HepG2 (cell line): ENCODE results near the gene DCLK1. TPM values are rescaled to one million over a fixed set of nuclear protein-coding genes. Genes with fewer than 3 reads are reported as not detected.

Source experiments
- ATAC-seq: fragments of 200-7000 bp; cut with Tn5 transposase; 3 replicates; pipeline ENCODE4 v1.9.1; 2020; ENCODE audit warnings: mild to moderate bottlenecking, moderate library complexity
- BruUV-seq: library from RNA; stranded (reverse); fragments of 400-500 nt; replicated peaks from 2 replicates; lab custom pipeline; 2021; lab: Mats Ljungman, UMichigan
- CTCF ChIA-PET: fragments of 300-600 bp; formaldehyde crosslinking; extraction: SDS; loops from one replicate; lab custom pipeline; 2021; ENCODE audit warnings: low total read pairs, inconsistent platforms, low intra/inter-chr PET ratio; lab: Yijun Ruan, JAX
- POLR2A ChIA-PET: fragments of 350-600 bp; sonication (Branson Sonifier 250); formaldehyde crosslinking; loops from one replicate; lab custom pipeline; 2020; ENCODE audit warnings: antibody characterized with exemption, inconsistent platforms; lab: Yijun Ruan, JAX
- DNase-seq: peaks from one replicate; pipeline ENCODE4 v3.0.0-alpha.2; 2015; ENCODE audit warnings: low spot score
- FAIRE-seq: peaks from 3 replicates; lab custom pipeline; 2011; peaks lifted over from hg19 to GRCh38; lab: Jason Lieb, UNC
- H2AFZ ChIP-seq: one replicate; pipeline ENCODE4 v1.6.1; 2011; ENCODE audit warnings: low read length, inconsistent platforms
- H3K27ac ChIP-seq: fragments of 300-600 bp; 3 replicates; pipeline ENCODE4 v1.8.0; 2011; ENCODE audit warnings: mixed run types, mild to moderate bottlenecking, mixed read lengths, low read length, inconsistent platforms; ENCODE audit not compliant: insufficient read depth; ENCODE audit errors: extremely low read length
- H3K27me3 ChIP-seq, 2 experiments: fragments of 200-600 bp in 1 of 2; 2 replicates in 1 of 2; 3 replicates in 1 of 2; pipeline versions ENCODE4 v1.6.0 to v1.8.0; 2011; ENCODE audit warnings: low read length in 2 of 2, mild to moderate bottlenecking in 2 of 2, moderate library complexity in 2 of 2, inconsistent platforms in 1 of 2; ENCODE audit not compliant: insufficient read depth in 2 of 2, control insufficient read depth in 1 of 2
- H3K36me3 ChIP-seq, 2 experiments: fragments of 200-600 bp in 1 of 2; replicated peaks in 1 of 2; 2 replicates in 1 of 2; 3 replicates in 1 of 2; pipeline versions ENCODE4 v1.5.1 to v1.8.0; 2011; ENCODE audit warnings: low read length in 2 of 2, inconsistent platforms in 1 of 2; ENCODE audit not compliant: insufficient read depth in 2 of 2, control insufficient read depth in 1 of 2
- H3K4me1 ChIP-seq: 2 replicates; pipeline ENCODE4 v1.5.1; 2012; ENCODE audit warnings: low read length, inconsistent platforms; ENCODE audit not compliant: insufficient read depth
- H3K4me2 ChIP-seq: 2 replicates; pipeline ENCODE4 v1.6.0; 2011; ENCODE audit warnings: low read depth, low read length, inconsistent platforms
- H3K4me3 ChIP-seq, 3 experiments: fragments of 200-600 bp in 1 of 3; sonication (generic), shearing (Covaris generic) in 1 of 3; replicated peaks in 1 of 3; 2 replicates each; pipeline ENCODE4 v1.5.1; 2011 to 2016; ENCODE audit warnings: low read length in 3 of 3, inconsistent platforms in 2 of 3, low read depth in 2 of 3, mild to moderate bottlenecking in 2 of 3, control low read depth in 1 of 3, mixed read lengths in 1 of 3; ENCODE audit not compliant: insufficient read depth in 1 of 3
- H3K79me2 ChIP-seq: one replicate; pipeline ENCODE4 v1.6.1; 2011; ENCODE audit warnings: low read length, inconsistent platforms; ENCODE audit not compliant: insufficient read depth
- H3K9ac ChIP-seq: 2 replicates; pipeline ENCODE4 v1.6.0; 2011; ENCODE audit warnings: mild to moderate bottlenecking, low read depth, low read length, inconsistent platforms; ENCODE audit not compliant: insufficient read depth
- H3K9me3 ChIP-seq: 2 replicates; pipeline ENCODE4 v1.5.1; 2012; ENCODE audit warnings: mild to moderate bottlenecking, low read length
- H4K20me1 ChIP-seq: 2 replicates; pipeline ENCODE4 v1.6.0; 2011; ENCODE audit warnings: inconsistent platforms, mild to moderate bottlenecking, low read length, moderate library complexity; ENCODE audit not compliant: insufficient read depth
- HCFC1 ChIP-seq: fragments of 150-350 bp; IDR thresholded peaks from 2 replicates; pipeline ENCODE4 v1.6.1; 2014; ENCODE audit warnings: low read depth, low read length
- HHEX ChIP-seq: IDR thresholded peaks from 2 replicates; pipeline ENCODE4 v1.6.1; 2016; ENCODE audit warnings: control low read depth
- KLF6 ChIP-seq: IDR thresholded peaks from 2 replicates; pipeline ENCODE4 v1.8.0; 2016; ENCODE audit warnings: missing biosample characterization, missing genetic modification reagents
- NFKB2 ChIP-seq: sonication (generic); formaldehyde crosslinking; IDR thresholded peaks from 2 replicates; pipeline ENCODE4 v1.4.0; 2020; ENCODE audit warnings: missing genetic modification reagents, borderline replicate concordance
- PCBP1 ChIP-seq: fragments of 200-400 bp; formaldehyde crosslinking; IDR thresholded peaks from 2 replicates; pipeline ENCODE4 v1.6.1; 2017; ENCODE audit warnings: mild to moderate bottlenecking, low read depth, low read length, borderline replicate concordance
- SP5 ChIP-seq: IDR thresholded peaks from 2 replicates; pipeline ENCODE4 v1.6.1; 2016; ENCODE audit warnings: low read depth, borderline replicate concordance
- SRSF1 ChIP-seq: fragments of 200-400 bp; formaldehyde crosslinking; optimal IDR thresholded peaks from 2 replicates; pipeline ENCODE3; 2017; ENCODE audit warnings: mild to moderate bottlenecking, low read depth, low read length, moderate library complexity
- SRY ChIP-seq: sonication (generic); formaldehyde crosslinking; IDR thresholded peaks from 2 replicates; pipeline ENCODE4 v1.8.0; 2022; ENCODE audit warnings: mild to moderate bottlenecking, missing genetic modification reagents
- ZNF484 ChIP-seq: sonication (generic); formaldehyde crosslinking; IDR thresholded peaks from 2 replicates; pipeline ENCODE4 v1.5.1; 2020; ENCODE audit warnings: mild to moderate bottlenecking, low read depth, missing genetic modification reagents, borderline replicate concordance
- ZNF891 ChIP-seq: sonication (generic); formaldehyde crosslinking; IDR thresholded peaks from 2 replicates; pipeline ENCODE4 v1.5.0; 2020; ENCODE audit warnings: mild to moderate bottlenecking, missing genetic modification reagents
- WGBS: methylation state at CpG from one replicate; pipeline ENCODE4 v1.1.6; 2017; ENCODE audit warnings: low lambda C conversion rate; 5-methylcytosine and 5-hydroxymethylcytosine counted together
- in situ Hi-C: cut with HindIII; loops from 2 replicates; pipeline ENCODE4 v1.10.0; 2017; ENCODE audit warnings: low pct_unique_long_range_greater_than_20kb; ENCODE audit not compliant: extremely low pct_ligation_motif_present
- intact Hi-C: fragments of 100-400 bp; cut with micrococcal nuclease; formaldehyde crosslinking; loops from one replicate; pipeline ENCODE4 v1.10.0; 2022; ENCODE audit not compliant: unreplicated experiment
- polyA plus RNA-seq, 8 experiments: library from polyadenylated mRNA; depleted of rRNA in 3 of 8; stranded (reverse) in 7 of 8; unstranded in 1 of 8; fragments of >200 nt; fragmentation: Illumina TruSeq in 4 of 8; extraction: Trizol in 4 of 8; gene quantifications; 2 replicates each; pipeline versions ENCODE4 v1.2.1 to v1.2.3, GENCODE V29; 2011 to 2016; ENCODE audit warnings: low read depth in 4 of 8, missing spikeins in 1 of 8, mixed read lengths in 1 of 8; ENCODE audit not compliant: insufficient read depth in 1 of 8
- total RNA-seq, 5 experiments: library from RNA; depleted of rRNA; stranded (reverse); fragments of >200 nt; fragmentation: Illumina TruSeq; extraction: Trizol; gene quantifications; 2 replicates each; pipeline ENCODE4 v1.2.3, GENCODE V29; 2016; ENCODE audit warnings: low read depth in 1 of 5
- TF ChIP-seq, protein P1 (sequence below): sonication (generic); formaldehyde crosslinking; IDR thresholded peaks from 2 replicates; pipeline ENCODE4 v1.5.0; 2020; ENCODE audit warnings: missing genetic modification reagents
- TF ChIP-seq, protein P2 (sequence below): sonication (generic); formaldehyde crosslinking; conservative IDR thresholded peaks from 2 replicates; pipeline ENCODE4 v1.8.0; 2022; ENCODE audit warnings: mild to moderate bottlenecking, moderate library complexity, missing genetic modification reagents
- TF ChIP-seq, protein P3 (sequence below): IDR thresholded peaks from 2 replicates; pipeline ENCODE4 v1.6.1; 2018; ENCODE audit warnings: missing genetic modification reagents, mild to moderate bottlenecking, missing compliant biosample characterization
- TF ChIP-seq, protein P4 (sequence below): IDR thresholded peaks from 2 replicates; pipeline ENCODE4 v1.6.1; 2016

The DCLK1 gene
- total and polyA plus RNA-seq, 2 of the 13 experiments (the other 11 are each of a cell fraction or from before 2014, with no cell fraction given) = not detected

DNA sequence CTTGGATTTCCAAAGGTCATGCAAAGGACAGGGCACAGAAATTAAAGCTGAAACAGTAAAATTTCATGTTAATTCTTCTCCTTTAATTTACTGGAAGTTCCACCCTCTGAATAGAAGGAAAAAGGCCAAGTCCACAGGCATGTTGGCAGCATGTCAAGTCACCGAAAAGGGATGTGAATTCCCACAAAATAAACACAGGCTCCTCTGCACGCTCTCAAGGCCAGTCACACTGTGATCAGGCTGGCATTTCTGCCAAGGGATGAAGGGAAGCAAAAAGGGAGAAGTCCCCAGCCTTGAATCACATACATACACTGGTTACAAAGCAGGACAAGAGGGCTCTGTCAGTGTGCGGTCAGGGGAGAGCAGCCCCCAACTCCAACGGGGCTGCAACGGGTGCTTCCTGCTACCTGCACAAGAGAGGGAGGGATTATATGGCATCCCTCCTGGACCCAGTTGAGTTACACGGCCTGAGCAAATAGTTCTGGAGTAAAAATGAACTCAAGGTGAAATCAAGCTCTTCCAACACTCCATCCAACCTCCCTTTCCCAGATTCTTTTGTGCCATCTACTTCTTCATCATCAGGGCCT is 6.9 kb downstream of the DCLK1 start:
- Histone ChIP-seq H3K36me3 (no peaks in the 10 kb centered on the region), H3K9ac (no peak overlapping the region), H3K4me1 (no peaks in the 10 kb centered on the region), H3K27me3 (peaks cover 0 to 6% of the 10 kb centered on the region in 2 experiments; a peak in 2 of 5 replicates), H3K9me3 (no peaks in the 10 kb centered on the region), H3K4me2 (no peak overlapping the region), H3K4me3 (no peak overlapping the region), H4K20me1 (no peaks in the 10 kb centered on the region), H3K27ac (no peak overlapping the region), H2AFZ (no peak overlapping the region), H3K79me2 (no peaks in the 10 kb centered on the region)
- intact Hi-C loops (no loop called here), in situ Hi-C loops (no loop called here)
- no peak for DNase-seq
- BruUV-seq = no TSS peak
- ATAC-seq = no peak
- POLR2A ChIA-PET = no interaction called here
- CTCF ChIA-PET = no interaction called here
- no peak for TF ChIP-seq HHEX
- no peak for TF ChIP-seq NFKB2 (CRISPR knock-in tag)
- TF ChIP-seq SRSF1 = no peak
- no peak for TF ChIP-seq KLF6 (CRISPR knock-in tag)
- TF ChIP-seq, protein P1, sequence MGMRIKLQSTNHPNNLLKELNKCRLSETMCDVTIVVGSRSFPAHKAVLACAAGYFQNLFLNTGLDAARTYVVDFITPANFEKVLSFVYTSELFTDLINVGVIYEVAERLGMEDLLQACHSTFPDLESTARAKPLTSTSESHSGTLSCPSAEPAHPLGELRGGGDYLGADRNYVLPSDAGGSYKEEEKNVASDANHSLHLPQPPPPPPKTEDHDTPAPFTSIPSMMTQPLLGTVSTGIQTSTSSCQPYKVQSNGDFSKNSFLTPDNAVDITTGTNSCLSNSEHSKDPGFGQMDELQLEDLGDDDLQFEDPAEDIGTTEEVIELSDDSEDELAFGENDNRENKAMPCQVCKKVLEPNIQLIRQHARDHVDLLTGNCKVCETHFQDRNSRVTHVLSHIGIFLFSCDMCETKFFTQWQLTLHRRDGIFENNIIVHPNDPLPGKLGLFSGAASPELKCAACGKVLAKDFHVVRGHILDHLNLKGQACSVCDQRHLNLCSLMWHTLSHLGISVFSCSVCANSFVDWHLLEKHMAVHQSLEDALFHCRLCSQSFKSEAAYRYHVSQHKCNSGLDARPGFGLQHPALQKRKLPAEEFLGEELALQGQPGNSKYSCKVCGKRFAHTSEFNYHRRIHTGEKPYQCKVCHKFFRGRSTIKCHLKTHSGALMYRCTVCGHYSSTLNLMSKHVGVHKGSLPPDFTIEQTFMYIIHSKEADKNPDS (CRISPR knock-in tag) = no peak
- TF ChIP-seq PCBP1 = no peak
- TF ChIP-seq, protein P2, sequence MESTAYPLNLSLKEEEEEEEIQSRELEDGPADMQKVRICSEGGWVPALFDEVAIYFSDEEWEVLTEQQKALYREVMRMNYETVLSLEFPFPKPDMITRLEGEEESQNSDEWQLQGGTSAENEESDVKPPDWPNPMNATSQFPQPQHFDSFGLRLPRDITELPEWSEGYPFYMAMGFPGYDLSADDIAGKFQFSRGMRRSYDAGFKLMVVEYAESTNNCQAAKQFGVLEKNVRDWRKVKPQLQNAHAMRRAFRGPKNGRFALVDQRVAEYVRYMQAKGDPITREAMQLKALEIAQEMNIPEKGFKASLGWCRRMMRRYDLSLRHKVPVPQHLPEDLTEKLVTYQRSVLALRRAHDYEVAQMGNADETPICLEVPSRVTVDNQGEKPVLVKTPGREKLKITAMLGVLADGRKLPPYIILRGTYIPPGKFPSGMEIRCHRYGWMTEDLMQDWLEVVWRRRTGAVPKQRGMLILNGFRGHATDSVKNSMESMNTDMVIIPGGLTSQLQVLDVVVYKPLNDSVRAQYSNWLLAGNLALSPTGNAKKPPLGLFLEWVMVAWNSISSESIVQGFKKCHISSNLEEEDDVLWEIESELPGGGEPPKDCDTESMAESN (CRISPR knock-in tag) = no peak
- no peak for TF ChIP-seq SP5 (CRISPR knock-in tag)
- no peak for TF ChIP-seq SRY
- TF ChIP-seq, protein P3, sequence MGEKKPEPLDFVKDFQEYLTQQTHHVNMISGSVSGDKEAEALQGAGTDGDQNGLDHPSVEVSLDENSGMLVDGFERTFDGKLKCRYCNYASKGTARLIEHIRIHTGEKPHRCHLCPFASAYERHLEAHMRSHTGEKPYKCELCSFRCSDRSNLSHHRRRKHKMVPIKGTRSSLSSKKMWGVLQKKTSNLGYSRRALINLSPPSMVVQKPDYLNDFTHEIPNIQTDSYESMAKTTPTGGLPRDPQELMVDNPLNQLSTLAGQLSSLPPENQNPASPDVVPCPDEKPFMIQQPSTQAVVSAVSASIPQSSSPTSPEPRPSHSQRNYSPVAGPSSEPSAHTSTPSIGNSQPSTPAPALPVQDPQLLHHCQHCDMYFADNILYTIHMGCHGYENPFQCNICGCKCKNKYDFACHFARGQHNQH (CRISPR knock-in tag) = no peak
- TF ChIP-seq, protein P4, sequence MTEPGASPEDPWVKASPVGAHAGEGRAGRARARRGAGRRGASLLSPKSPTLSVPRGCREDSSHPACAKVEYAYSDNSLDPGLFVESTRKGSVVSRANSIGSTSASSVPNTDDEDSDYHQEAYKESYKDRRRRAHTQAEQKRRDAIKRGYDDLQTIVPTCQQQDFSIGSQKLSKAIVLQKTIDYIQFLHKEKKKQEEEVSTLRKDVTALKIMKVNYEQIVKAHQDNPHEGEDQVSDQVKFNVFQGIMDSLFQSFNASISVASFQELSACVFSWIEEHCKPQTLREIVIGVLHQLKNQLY (CRISPR knock-in tag) = no peak
- no peak for TF ChIP-seq ZNF891 (CRISPR knock-in tag)
- no peak for TF ChIP-seq HCFC1
- TF ChIP-seq ZNF484 (CRISPR knock-in tag) = no peak
- WGBS = 31% methylated on average over 5 of the region's 6 CpGs
- FAIRE-seq = no peak
